CD4-positive, alpha-beta T cell treated with Interleukin-1 beta for 1 hour (primary cell): ENCODE measurements around the gene ATP11C.
"Not testable (repeated sequence)": the region's sequence is repeated elsewhere in the genome, so short reads cannot be mapped to it uniquely, and the experiment has no call there.

Experiments
- DNase-seq, 2 donors: peaks; one replicate each; pipeline ENCODE4 v3.0.0-alpha.2; 2020 to 2022

ATP11C gene

GRCh38 chrX:139702658-139703057 lies 230.2 kb downstream of the ATP11C start:
- DNase-seq = no peak

DNA sequence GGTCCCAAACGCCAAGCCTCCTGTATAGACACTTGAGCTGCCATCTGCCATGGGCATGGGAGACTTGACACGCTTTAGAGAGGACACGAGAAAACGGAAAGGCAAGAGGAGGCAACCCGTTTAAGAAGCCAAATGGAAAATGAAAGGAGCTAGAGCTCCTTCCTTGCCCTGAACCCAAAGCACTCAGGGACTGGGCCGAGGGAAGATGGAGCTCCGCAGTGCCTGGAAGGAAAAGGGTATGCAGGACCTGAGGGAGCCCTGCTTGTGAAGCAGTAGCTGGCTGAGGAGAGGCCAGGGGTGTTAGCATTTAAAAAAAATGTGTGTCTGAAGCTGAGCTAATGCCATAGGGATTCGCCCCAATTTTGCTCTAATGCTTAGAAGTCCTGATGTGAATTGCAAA lies 239.9 kb downstream of the ATP11C start:
- DNase-seq = no peak

DNA sequence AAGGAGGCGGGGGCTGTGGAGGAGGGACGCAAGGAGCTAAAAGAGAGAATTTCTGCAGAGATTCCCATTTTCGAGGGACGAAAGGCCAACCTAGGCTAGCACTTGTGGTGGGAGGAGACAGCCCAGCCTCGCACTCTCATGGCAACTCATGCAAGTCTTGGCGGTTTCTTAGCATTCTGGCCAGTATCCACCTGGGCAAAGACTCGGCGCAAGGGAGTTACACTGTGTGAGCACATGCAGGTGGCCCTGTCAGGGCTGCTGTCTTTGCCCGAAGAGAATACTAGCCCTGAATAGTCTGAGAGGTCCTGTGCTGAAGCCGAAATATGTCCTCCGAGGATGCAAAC lies 240.4 kb downstream of the ATP11C start:
- DNase-seq = no peak

GRCh38 chrX:139691843-139692505 lies 240.9 kb downstream of the ATP11C start:
- DNase-seq = no peak

- no peak for DNase-seq
These were observed 241.4 kb downstream of the ATP11C start for GRCh38 chrX:139691493-139691842.

- not testable (repeated sequence) for DNase-seq
These were observed 247.7 kb downstream of the ATP11C start for GRCh38 chrX:139685175-139685574.

DNA sequence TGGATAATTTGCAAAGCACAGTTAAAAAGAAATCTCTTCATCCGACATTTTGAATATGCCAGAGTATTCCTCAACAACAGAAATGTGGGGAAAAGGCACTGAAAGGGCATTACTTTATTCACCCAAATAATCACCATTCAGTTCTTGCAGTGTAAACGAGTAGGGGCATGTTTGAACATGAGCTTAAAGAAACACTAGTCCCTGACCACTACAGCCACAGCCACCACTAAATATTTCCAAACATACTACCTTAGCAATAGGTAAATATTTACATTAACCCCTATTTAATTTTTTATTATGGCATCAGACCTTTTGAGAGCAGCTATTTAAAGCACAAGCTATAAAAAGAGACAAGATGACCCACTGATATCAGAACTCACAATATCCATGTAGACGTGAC lies 252.5 kb downstream of the ATP11C start:
- DNase-seq = no peak
